Endothelial cell of umbilical vein (primary cell): ENCODE data around the gene F8. TPM values are rescaled to one million over a fixed set of nuclear protein-coding genes. Genes with fewer than 3 reads are reported as not detected.

ENCODE experiments used
- BruUV-seq: library from RNA; stranded (reverse); fragments of 400-500 nt; replicated peaks from 2 replicates; lab custom pipeline; 2021; lab: Mats Ljungman, UMichigan
- CTCF ChIA-PET: fragments of 300-600, 350-600 bp; sonication (Branson Sonifier 250); formaldehyde crosslinking; loops from one replicate; lab custom pipeline; 2021; ENCODE audit warnings: antibody characterized with exemption, inconsistent platforms; lab: Charles Lee
- POLR2A ChIA-PET: fragments of 300-600, 350-600 bp; sonication (Branson Sonifier 250); formaldehyde crosslinking; loops from one replicate; lab custom pipeline; 2021; ENCODE audit warnings: antibody characterized with exemption, inconsistent platforms; lab: Charles Lee
- DNase-seq: peaks from one replicate; pipeline ENCODE4 v3.0.0-alpha.2; 2011; ENCODE audit warnings: low read depth, low spot score
- FAIRE-seq: peaks from 2 replicates; lab custom pipeline; 2011; peaks lifted over from hg19 to GRCh38; lab: Jason Lieb, UNC
- H2AFZ ChIP-seq: 2 replicates; pipeline ENCODE4 v1.6.0; 2012; ENCODE audit warnings: low read depth, low read length, control low read depth, inconsistent platforms
- H3K27ac ChIP-seq: 2 replicates; pipeline ENCODE4 v1.5.1; 2011; ENCODE audit warnings: low read depth, mild to moderate bottlenecking, control low read depth, low read length, moderate library complexity; ENCODE audit not compliant: insufficient read depth
- H3K27me3 ChIP-seq, 2 experiments: 2 replicates each; pipeline versions ENCODE4 v1.6.0 to v1.6.1; 2011; ENCODE audit warnings: low read length in 2 of 2, mixed read lengths in 1 of 2; ENCODE audit not compliant: control insufficient read depth in 2 of 2, insufficient read depth in 2 of 2
- H3K36me3 ChIP-seq, 2 experiments: 2 replicates in 1 of 2; 3 replicates in 1 of 2; pipeline ENCODE4 v1.5.1; 2011; ENCODE audit warnings: low read length in 2 of 2, mild to moderate bottlenecking in 1 of 2, moderate library complexity in 1 of 2; ENCODE audit not compliant: control insufficient read depth in 2 of 2, insufficient read depth in 2 of 2; ENCODE audit errors: extremely low read depth in 1 of 2
- H3K4me1 ChIP-seq: 3 replicates; pipeline ENCODE4 v1.5.1; 2011; ENCODE audit warnings: mild to moderate bottlenecking, low read length; ENCODE audit not compliant: control insufficient read depth, insufficient read depth; ENCODE audit errors: extremely low read depth
- H3K4me2 ChIP-seq: 2 replicates; pipeline ENCODE4 v1.6.1; 2011; ENCODE audit warnings: low read length, control low read depth, mixed read lengths; ENCODE audit not compliant: insufficient read depth
- H3K4me3 ChIP-seq, 3 experiments: fragments of 200-600 bp in 1 of 3; sonication (generic), shearing (Covaris generic) in 1 of 3; replicated peaks in 1 of 3; 2 replicates each; pipeline ENCODE4 v1.5.1; 2011 to 2016; ENCODE audit warnings: control low read depth in 3 of 3, low read length in 3 of 3, mild to moderate bottlenecking in 2 of 3, inconsistent platforms in 1 of 3, low read depth in 1 of 3, moderate library complexity in 1 of 3; ENCODE audit not compliant: insufficient read depth in 1 of 3
- H3K79me2 ChIP-seq: 2 replicates; pipeline ENCODE4 v1.6.0; 2012; ENCODE audit warnings: low read length, inconsistent platforms; ENCODE audit not compliant: control insufficient read depth, insufficient read depth
- H3K9ac ChIP-seq: replicated peaks from 2 replicates; pipeline ENCODE3; 2011; ENCODE audit warnings: low read length, control low read depth; ENCODE audit not compliant: insufficient read depth; ENCODE audit errors: extremely low read depth
- H3K9me1 ChIP-seq: replicated peaks from 3 replicates; pipeline ENCODE4 v1.6.0; 2011; ENCODE audit warnings: mild to moderate bottlenecking, low read length; ENCODE audit not compliant: control insufficient read depth, insufficient read depth; ENCODE audit errors: extremely low read depth
- H3K9me3 ChIP-seq: replicated peaks from 2 replicates; pipeline ENCODE4 v1.5.1; 2012; ENCODE audit warnings: low read length, inconsistent platforms; ENCODE audit not compliant: control insufficient read depth, insufficient read depth
- H4K20me1 ChIP-seq: replicated peaks from 2 replicates; pipeline ENCODE3; 2011; ENCODE audit warnings: mild to moderate bottlenecking, low read length; ENCODE audit not compliant: control insufficient read depth, insufficient read depth; ENCODE audit errors: extremely low read depth
- EZH2 ChIP-seq: IDR thresholded peaks from 2 replicates; pipeline ENCODE4 v1.6.1; 2012; ENCODE audit warnings: borderline replicate concordance, low read depth, mild to moderate bottlenecking, moderate library complexity, low read length, inconsistent platforms; ENCODE audit not compliant: severe bottlenecking
- FOS ChIP-seq: IDR thresholded peaks from 2 replicates; pipeline ENCODE4 v1.6.1; 2011; ENCODE audit warnings: mild to moderate bottlenecking, low read length, moderate library complexity, borderline replicate concordance; ENCODE audit not compliant: insufficient read depth
- GATA2 ChIP-seq: IDR thresholded peaks from 2 replicates; pipeline ENCODE4 v1.7.0; 2011; ENCODE audit warnings: low read depth, mild to moderate bottlenecking, moderate library complexity, mixed read lengths, low read length; ENCODE audit not compliant: insufficient read length, insufficient read depth
- JUN ChIP-seq: IDR thresholded peaks from 2 replicates; pipeline ENCODE4 v1.6.1; 2011; ENCODE audit warnings: borderline replicate concordance, low read depth; ENCODE audit not compliant: insufficient read length, insufficient read depth
- MYC ChIP-seq: IDR thresholded peaks from one replicate; pipeline ENCODE4 v1.6.1; 2011; ENCODE audit warnings: mild to moderate bottlenecking, low read depth, low read length
- POLR2A ChIP-seq: IDR thresholded peaks from 2 replicates; pipeline ENCODE4 v1.6.1; 2012; ENCODE audit warnings: low read depth, mild to moderate bottlenecking, control low read depth, low read length
- POLR2AphosphoS5 ChIP-seq: IDR thresholded peaks from 2 replicates; pipeline ENCODE4 v1.6.1; 2012; ENCODE audit warnings: low read depth, mild to moderate bottlenecking, control low read depth, low read length, moderate library complexity; ENCODE audit not compliant: insufficient read depth
- dilution Hi-C: fragments of 300-500 bp; cut with MboI; formaldehyde crosslinking; loops from one replicate; pipeline ENCODE4 v1.15.0; 2019; ENCODE audit warnings: low sequenced_read_pairs; ENCODE audit not compliant: extremely low pct_ligation_motif_present
- intact Hi-C: fragments of 100-400 bp; cut with micrococcal nuclease; formaldehyde crosslinking; loops from one replicate; pipeline ENCODE4 v1.10.0; 2022
- polyA plus RNA-seq, 4 experiments: library from polyadenylated mRNA; depleted of rRNA in 3 of 4; stranded (reverse) in 3 of 4; unstranded in 1 of 4; fragments of >200 nt; gene quantifications; 2 replicates each; pipeline versions ENCODE4 v1.2.1 to v1.2.3, GENCODE V29; 2011 to 2012; ENCODE audit warnings: missing spikeins in 1 of 4
- total RNA-seq: library from RNA; stranded (reverse); gene quantifications from 2 replicates; pipeline ENCODE4 v1.2.3, GENCODE V29; 2021
- TF ChIP-seq, protein P1 (sequence below), 2 donors: IDR thresholded peaks; 1 replicate in 1 of 2; 2 replicates in 1 of 2; pipeline ENCODE4 v1.5.1; 2011; ENCODE audit warnings: low read length in 2 of 2, mild to moderate bottlenecking in 2 of 2, moderate library complexity in 2 of 2, control low read depth in 1 of 2, inconsistent platforms in 1 of 2, low read depth in 1 of 2; ENCODE audit not compliant: insufficient read depth in 1 of 2; ENCODE audit errors: extremely low read depth in 1 of 2
- TF ChIP-seq, protein P2 (sequence below): IDR thresholded peaks from 2 replicates; pipeline ENCODE4 v1.6.1; 2011; ENCODE audit not compliant: insufficient read depth, insufficient read length

F8 gene
- total and polyA plus RNA-seq, 2 donors (not counting 3 experiments of a cell fraction or from before 2014, with no cell fraction given), result 0.62 to 1.1 TPM

DNA sequence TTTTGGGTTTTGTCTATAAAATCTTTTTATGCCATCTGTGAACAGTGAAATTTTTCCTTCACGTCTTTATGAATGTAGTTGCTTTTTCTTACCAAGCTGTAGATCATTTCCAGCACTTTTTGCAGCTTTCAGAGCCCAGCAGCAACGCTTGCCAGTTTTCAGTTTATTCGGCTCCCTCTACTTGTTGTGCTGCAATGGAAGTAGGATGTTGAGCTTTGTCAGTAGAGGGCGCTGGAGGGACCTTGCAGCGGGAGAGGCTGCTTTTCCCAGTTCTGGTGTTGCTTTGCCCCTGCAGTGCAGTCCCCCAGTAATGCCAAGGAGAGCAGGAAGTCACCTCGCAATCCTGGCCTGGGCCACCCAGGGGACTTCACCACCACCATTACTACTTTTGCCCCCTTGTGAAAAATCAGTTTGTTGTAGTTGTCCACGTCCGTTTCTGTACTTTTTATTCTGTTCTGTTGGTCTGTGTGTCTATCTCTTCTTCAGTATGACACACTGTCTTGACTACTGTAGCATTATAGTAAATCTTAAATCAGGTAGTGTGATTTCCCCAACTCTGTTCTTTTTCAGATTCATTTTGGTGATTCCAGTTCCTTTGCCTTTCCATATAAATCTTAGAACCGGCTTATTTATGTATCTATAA, 26.6 kb upstream of the F8 start:
- Histone ChIP-seq H2AFZ (no peak overlapping the region), H3K4me2 (no peak overlapping the region), H3K4me3 (no peak overlapping the region), H3K79me2 (no peaks in the 10 kb centered on the region), H3K9ac (no peak overlapping the region), H3K27ac (no peak overlapping the region), H3K4me1 (no peaks in the 10 kb centered on the region), H3K27me3 (no peaks in the 10 kb centered on the region), H4K20me1 (no peaks in the 10 kb centered on the region), H3K36me3 (peaks cover 0 to 2% of the 10 kb centered on the region in 2 experiments), H3K9me1 (no peaks in the 10 kb centered on the region), H3K9me3 (no peaks in the 10 kb centered on the region)
- TF ChIP-seq, protein P1, sequence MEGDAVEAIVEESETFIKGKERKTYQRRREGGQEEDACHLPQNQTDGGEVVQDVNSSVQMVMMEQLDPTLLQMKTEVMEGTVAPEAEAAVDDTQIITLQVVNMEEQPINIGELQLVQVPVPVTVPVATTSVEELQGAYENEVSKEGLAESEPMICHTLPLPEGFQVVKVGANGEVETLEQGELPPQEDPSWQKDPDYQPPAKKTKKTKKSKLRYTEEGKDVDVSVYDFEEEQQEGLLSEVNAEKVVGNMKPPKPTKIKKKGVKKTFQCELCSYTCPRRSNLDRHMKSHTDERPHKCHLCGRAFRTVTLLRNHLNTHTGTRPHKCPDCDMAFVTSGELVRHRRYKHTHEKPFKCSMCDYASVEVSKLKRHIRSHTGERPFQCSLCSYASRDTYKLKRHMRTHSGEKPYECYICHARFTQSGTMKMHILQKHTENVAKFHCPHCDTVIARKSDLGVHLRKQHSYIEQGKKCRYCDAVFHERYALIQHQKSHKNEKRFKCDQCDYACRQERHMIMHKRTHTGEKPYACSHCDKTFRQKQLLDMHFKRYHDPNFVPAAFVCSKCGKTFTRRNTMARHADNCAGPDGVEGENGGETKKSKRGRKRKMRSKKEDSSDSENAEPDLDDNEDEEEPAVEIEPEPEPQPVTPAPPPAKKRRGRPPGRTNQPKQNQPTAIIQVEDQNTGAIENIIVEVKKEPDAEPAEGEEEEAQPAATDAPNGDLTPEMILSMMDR (IDR thresholded peaks at IDR 0.05; ENCODE audit: extremely low read depth in 1 of 2, insufficient read depth in 1 of 2, low read depth in 1 of 2, low read length in 2 of 2), result peak; percentile 38 to 66
- TF ChIP-seq EZH2, result no peak
- BruUV-seq, result no TSS peak
- DNase-seq (peak; percentile 39), FAIRE-seq (no peak)
- dilution Hi-C loops, result no loop called here
- POLR2A ChIA-PET, result no interaction called here
- CTCF ChIA-PET, result interaction anchor here (0.6 to 1.6 kb wide), 9 partner anchors 9 to 132 kb away, joined by 3 to 13 read pairs (median 4); partner anchors contain the start of gene FUNDC2
- intact Hi-C loops, result no loop called here

DNA sequence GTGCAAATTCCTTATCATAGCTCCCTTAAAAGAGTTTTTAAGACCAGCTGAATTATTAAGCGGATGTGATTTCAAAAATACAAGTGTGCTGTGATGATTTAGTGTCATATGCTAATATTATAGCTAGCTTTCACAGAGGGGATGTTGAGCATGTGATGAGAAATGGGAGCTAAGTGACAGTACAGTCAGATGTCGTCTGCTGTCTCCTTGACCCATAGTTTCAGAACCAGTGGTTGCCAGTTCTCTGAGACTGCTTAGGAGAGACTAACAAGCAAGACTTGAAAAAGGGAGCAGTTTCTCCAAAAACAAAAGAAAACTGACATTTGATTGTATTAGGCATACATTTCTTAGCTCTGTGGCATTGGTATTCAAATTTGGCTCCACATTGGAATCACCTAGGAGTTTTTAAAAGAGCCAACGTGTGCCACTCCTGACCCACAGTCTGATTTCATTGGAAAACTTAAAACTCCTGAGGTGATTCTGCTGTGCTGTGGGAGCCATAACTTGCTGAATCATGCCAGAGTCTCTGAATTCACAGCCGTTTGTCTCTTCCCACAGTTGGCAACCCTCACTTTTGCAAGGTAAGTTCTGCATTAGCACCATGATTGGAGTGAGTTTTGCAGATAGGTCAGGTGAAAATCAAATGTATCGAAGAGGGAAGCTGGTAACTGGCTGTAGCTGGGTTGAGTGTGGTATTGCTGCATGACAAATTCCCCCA, 24.4 kb upstream of the F8 start:
- POLR2A ChIA-PET, result no interaction called here
- H4K20me1 ChIP-seq, result no peaks in the 10 kb centered on the region
- H3K4me1 ChIP-seq, result no peaks in the 10 kb centered on the region
- H3K9me3 ChIP-seq, result no peaks in the 10 kb centered on the region
- TF ChIP-seq POLR2A, result no peak
- no peak for TF ChIP-seq GATA2
- no peak for TF ChIP-seq POLR2AphosphoS5
- TF ChIP-seq, protein P2, sequence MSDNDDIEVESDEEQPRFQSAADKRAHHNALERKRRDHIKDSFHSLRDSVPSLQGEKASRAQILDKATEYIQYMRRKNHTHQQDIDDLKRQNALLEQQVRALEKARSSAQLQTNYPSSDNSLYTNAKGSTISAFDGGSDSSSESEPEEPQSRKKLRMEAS, result no peak
- TF ChIP-seq, protein P1 (IDR thresholded peaks at IDR 0.05; ENCODE audit: extremely low read depth in 1 of 2, insufficient read depth in 1 of 2, low read depth in 1 of 2, low read length in 2 of 2), result no peak
- no peak for TF ChIP-seq EZH2
- TF ChIP-seq MYC, result no peak
- no peak for TF ChIP-seq FOS
- no peak for TF ChIP-seq JUN
- no peak overlapping the region for H3K4me3 ChIP-seq
- BruUV-seq, result no TSS peak
- DNase-seq, result no peak
- dilution Hi-C loops, result no loop called here
- FAIRE-seq, result no peak
- H3K79me2 ChIP-seq, result no peaks in the 10 kb centered on the region
- peaks cover 0 to 2% of the 10 kb centered on the region in 2 experiments for H3K36me3 ChIP-seq
- CTCF ChIA-PET, result interaction anchor here (1.2 kb wide), 1 partner anchor 21 kb away, joined by 3 read pairs; no protein-coding TSS in a partner anchor
- no peak overlapping the region for H3K9ac ChIP-seq
- no peaks in the 10 kb centered on the region for H3K27me3 ChIP-seq
- no peak overlapping the region for H3K27ac ChIP-seq
- intact Hi-C loops, result no loop called here
- no peak overlapping the region for H2AFZ ChIP-seq
- no peaks in the 10 kb centered on the region for H3K9me1 ChIP-seq
- no peak overlapping the region for H3K4me2 ChIP-seq
